Stimulated activated CD4-positive, alpha-beta T cell treated with anti-CD3 and anti-CD28 coated beads, Interleukin-12 subunit alpha, Interleukin-12 subunit beta, amount 100 ng/mL, for 24 hours (primary cell): ENCODE results near the gene APBB2.

ENCODE experiments used
- DNase-seq, 2 experiments: peaks; one replicate each; pipeline ENCODE4 v3.0.0-alpha.2; 2020; ENCODE audit warnings: low read depth in 2 of 2

The APBB2 gene

DNA sequence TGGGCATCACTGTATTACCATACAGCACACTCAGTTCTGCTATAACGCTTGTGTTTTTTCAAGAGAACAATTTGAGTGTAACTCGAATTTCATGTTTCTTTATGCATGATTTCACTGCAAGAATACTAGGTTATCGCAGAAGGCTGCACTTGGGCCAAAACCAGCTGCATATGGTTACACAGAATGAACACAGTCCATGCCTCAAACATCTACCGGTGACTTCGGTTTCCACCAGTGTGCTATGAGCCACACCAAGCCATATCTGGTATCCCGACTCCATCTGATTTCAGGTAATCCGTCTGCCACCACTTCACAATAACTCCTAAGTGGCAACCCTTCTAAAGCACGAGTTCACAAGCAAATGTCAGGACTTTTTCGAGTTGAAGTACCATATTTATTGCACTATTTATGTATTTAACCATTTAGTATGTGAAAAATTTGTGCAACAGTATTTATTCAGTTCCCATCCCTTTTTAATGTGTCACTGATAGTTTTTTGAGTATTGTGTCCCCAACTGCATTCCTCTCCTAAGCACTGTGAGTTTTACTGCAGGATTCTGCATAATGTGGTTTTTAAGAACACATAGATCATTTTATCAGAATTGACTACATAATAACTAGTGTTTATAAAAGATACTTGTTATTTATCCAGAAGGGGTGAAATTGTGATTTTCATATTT, 111.8 kb downstream of the APBB2 start:
- DNase-seq, result no peak

DNA sequence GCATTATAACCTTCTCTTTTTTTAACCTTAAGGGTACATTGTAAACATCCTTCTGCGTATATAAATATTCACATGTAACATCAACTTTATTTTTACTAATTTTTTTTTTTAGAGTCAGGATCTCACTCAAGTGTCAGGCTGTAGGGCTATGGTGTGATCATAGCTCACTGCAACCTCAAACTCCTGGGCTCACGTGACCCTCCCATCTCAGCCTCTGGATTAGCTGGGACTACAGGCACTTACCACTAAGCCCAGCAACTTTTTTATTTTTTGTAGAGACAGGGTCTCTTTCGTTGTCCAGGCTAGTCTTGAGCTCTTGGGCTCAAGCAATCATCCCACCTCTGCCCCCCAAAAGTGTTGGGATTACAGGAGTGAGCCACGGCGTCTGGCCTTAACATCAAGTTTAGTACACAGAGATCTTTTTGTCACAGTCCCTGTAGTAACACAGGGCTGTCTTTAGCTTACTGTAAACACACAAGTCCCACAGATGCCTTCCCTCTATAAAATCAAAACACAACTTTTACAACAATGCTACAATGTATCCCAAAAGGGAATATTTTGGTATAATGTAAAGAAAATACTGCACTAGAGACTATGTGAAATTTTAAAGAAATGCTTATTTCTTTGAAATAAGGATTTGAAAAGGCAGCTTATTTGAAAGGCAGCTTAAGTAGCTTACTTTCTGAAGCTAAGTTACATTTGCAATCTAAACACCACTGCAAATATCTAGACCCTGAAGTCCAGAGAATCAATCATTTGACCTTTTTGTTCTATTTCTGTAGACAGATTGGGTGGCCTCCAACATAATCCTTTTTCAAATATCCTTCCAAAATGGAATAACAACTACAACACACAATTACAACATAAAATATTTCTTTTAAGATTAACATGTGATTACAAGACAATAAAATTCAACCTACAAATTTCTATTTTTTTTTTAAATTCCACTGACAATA, 116.0 kb downstream of the APBB2 start:
- no peak for DNase-seq

- DNase-seq, result no peak
These were observed 118.4 kb downstream of the APBB2 start for GRCh38 chr4:41095973-41096372.

DNA sequence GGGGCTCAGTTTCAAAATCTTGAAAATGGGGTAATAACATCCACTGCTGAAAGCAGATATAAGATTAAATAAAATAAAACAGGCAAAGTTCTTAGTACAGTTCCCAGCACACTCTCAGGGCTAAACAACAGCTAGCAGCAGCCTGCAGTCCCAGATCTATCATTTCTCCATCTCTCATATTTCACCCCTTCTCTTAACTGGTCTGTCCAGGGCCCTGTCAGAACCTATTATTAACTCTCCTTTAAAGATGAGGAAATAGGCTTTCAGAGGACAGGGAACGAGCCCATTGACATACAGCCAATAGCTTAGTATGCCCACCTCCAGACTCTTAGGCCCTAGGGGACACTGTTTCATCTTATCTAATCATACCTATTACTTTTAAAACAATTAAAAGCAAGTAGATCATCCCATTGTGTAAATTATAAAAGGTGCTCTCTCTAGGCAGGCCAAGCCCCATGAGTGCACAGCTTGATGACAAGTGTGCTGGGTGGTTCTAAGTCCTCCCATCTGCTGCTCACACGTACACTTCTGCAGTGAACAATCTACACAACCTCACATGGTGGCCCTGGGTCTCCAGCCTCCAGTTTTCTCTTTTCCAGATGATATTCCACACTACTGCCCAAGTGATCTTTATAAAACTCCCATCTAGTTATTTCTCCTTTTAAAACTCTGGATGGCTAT, 119.0 kb downstream of the APBB2 start:
- DNase-seq, result no peak

DNA sequence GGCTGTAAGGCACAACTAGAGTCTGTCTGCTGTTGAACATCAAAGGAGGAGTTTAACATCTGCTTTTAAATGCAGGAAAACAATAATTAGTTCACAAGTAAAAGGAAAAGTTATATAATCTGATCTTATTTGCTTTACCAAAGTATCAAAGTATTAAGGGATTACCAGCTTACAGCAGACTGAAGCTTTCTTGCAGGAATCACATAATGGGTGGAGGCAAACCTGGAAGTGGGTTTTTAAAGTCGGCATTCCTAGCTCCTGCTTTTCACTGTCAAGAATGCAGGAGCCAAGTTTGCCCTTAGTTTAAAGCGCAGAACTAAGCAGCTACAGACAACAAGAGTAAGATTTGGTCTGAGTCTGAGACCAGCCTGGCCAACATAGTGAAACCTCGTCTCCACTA, 122.2 kb downstream of the APBB2 start:
- no peak for DNase-seq

DNA sequence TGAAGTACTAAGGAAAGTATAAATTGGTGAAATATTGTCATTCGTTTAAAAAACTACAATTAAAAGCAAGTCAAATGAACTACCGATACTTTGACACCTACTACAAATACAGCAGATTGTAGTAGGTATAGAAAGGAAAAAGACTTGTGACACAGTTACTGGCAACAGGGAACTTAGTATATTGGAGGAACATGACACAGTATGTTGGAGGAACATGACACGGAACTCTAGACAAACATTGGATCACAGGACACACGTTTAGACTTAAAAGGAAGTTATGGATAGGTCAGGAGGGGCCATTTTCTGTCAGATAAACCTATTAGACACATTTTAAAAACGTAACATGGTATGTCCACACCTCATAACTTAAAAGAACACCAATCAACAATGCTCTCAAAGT, 132.5 kb downstream of the APBB2 start:
- DNase-seq, result no peak

DNA sequence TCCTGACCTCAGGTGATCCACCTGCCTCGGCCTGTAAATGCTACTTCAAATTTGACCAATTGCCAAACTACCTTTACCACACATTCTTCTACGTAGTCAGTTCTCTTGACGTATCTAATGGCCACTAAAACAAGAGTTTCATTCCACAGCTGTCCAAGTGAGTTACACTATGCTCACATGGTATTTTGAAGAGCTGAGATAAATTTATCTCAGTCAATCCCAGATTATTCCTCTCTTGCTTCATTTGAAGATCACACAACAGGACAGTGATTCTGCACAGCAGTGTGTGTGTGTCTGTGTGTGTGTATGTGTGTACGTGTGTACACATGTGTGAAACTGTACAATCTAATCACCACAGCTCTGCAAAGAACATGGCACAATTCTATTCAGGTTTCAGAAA, 133.4 kb downstream of the APBB2 start:
- no peak for DNase-seq

DNA sequence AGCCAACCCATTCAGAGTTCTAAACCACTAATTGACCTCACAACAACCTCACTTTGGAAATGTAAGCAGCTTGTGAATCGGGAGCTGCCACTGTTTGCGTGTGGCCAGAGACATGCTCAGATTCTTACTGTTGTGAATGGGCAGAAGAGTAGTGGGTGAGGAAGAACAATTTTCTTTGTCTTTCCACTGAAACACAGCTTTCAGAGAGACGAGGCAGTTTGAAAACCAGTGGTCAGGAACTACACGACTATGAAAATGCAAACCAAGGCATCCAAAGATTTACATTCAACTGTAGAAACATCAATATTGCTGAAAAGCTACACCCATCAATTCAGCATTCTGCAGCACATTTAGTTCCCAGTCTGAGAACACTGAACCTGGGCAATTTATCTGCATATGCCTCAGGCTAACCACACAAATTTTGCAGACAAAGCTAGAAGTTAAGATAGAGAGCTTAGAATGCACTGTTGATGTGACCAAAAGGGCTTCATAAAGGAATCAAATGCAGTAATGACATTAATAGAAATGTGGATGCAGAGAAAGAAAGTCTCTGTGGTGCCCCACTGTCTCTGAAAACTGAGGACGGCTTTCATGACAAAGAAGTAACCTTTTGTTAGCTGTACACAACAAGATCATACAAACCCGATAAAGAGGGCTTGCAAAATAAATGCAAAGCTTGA, 134.3 kb downstream of the APBB2 start:
- DNase-seq, result no peak

- DNase-seq, result no peak
These were observed 136.7 kb downstream of the APBB2 start for GRCh38 chr4:41077628-41078027.

- DNase-seq, result no peak
These were observed 137.9 kb downstream of the APBB2 start for GRCh38 chr4:41076481-41076880.

DNA sequence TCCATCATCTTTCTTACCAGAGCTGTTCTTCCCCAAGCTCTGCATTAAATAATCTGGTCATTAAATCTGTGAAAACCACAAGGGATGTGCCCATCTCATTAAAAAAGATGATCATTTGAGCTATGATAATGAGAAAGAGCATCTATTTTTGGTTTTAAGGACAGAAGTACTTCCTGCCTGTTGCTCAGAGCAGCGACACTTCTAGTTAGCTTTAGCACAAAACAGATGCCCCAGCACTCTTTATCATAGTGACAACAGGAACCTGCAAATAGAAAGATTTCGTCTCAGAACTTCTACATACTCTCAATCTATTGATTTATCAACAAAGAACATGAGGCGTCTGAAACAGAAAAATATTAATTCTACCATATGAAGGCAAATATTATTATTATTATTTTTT, 140.1 kb downstream of the APBB2 start:
- no peak for DNase-seq

DNA sequence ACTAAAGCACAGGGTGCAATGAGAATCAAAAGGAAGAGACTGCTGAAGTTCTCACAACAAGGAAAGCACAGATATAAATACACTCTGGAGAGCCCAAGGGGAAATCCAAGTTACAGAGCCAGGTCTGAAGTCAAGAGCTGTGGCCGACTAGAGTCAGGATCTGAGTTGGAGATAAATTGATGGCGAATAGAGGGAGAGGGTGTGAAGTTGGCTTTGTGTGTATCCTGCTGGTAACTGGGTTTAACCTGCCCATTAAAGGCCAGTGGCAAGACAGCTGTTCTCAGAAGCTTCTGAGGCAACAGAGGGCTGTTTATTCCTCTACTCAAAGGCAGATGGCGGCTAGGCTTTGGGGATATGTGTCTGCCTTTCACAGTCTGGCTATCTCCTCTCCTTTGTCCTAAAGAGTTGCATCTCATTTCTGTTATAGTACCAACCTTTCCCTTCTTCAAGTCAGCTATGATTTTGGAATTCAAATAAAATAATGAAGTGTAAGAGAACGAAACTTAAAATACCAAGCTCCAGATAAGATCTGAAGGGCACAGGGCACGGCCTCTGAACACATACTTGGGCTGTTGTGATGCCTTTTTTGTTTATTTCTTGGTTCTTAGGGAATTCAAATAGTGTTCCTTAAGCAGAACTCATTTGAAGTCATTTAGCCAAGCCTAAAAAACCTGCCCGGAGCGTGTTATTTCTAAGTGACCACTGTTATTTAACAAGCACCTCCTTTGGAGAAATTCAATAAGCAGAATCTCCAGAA, 142.1 kb downstream of the APBB2 start:
- no peak for DNase-seq

GRCh38 chr4:41070516-41071281, 143.6 kb downstream of the APBB2 start:
- DNase-seq, result no peak

DNA sequence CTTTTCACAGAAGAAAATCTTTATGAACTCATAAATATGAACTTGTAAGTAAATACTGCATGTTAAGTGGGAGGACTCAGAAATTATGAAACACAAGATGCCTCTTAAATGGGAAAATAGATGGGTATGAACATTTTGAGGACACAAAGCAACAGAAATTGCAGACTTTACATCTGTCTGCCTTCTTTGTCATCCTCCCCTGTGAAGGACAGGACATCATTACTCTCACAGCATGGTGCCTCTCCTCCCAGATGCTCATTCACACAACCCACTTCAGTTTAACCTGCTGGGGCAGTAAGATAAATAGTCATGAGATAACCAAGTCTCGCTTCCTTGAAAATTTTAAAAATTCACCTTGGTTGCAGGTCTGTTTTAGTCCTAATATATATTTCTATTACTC, 144.5 kb downstream of the APBB2 start:
- DNase-seq, result no peak

- no peak for DNase-seq
These were observed 145.1 kb downstream of the APBB2 start for GRCh38 chr4:41069257-41069656.

GRCh38 chr4:41067369-41067768, 147.0 kb downstream of the APBB2 start:
- no peak for DNase-seq

GRCh38 chr4:41066049-41066448, 148.3 kb downstream of the APBB2 start:
- no peak for DNase-seq

DNA sequence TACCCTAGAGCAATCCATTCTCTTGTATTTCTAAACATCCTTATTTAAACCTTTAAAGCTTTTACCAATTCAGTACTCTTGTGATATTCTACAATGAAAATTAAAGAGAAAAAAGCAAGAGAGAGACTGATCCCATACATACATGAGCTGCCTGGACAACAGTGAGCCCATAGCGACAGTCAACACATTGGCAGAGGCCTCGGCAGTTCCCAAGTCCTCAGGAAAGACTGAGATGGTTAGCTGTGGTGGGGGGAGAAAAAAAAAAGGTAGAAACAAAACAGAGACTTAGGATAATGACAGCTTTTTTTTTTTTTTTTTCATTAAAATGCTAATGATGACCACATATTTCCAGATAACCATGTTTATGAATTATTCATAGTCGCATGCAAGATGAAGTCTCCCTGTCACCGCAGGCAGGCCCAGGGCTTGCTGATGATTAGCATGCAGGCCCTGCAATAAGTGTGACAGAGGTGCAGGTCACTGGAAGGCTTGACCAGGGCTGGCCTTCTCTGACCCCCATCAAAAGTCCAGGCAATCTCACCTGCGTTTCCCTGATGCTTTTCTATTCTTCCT, 148.8 kb downstream of the APBB2 start:
- DNase-seq, result no peak

- no peak for DNase-seq
These were observed 149.4 kb downstream of the APBB2 start for GRCh38 chr4:41064953-41065352.
